Frontal cortex (tissue), 4 donors: ENCODE results near the gene ITGB6. TPM values are rescaled to one million over a fixed set of nuclear protein-coding genes. Genes with fewer than 3 reads are reported as not detected.

Experiments used
- DNase-seq, 2 donors: peaks; one replicate each; pipeline ENCODE4 v3.0.0; 2012; ENCODE audit warnings: low spot score in 2 of 2
- FAIRE-seq: peaks from 2 replicates; lab custom pipeline; 2012; peaks lifted over from hg19 to GRCh38; lab: Jason Lieb, UNC
- total RNA-seq: library from RNA; depleted of rRNA; stranded (reverse); fragments of >200 nt; gene quantifications from one replicate; pipeline ENCODE4 v1.2.3, GENCODE V29; 2014
- donor health status: control.
- donor health status: control.
- donor health status: control.

Gene ITGB6
- total RNA-seq, 1 donor from 2014 or later: under 0.01 TPM

DNA sequence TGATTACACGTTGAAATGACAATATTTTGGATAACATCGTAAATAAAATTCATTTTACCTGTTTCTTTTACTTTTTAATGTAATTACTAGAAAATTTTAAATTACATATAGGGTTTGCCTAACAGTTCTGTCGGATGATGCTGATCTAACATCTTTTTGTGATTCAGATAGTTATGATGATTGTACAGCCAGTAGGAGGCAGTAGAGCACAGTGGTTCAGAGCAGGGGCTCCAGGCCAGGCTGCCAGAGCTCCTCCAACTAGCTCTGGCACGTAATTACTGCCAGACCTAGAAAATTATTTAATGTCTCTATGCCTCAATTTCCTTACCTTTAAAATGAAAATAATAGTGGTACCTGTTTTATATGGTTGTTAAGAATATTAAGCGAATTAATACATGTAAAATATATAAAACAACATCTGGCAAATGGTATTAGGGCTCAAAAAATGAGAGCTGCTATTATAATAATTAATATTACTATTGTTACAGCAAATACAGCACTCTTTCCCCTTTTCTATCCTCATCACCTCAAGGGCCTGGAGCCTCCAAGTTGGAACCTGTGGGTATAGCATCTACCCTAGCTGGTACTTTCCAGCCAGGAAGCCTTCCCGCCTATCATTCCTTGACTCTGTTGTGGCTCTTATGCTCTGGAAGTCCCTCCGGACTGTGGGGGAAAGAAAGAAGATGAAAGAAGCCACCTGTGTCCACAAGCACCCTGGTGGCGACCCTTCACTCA lies 90.0 kb downstream of the ITGB6 start:
- DNase-seq (peak; percentile 20 to 41), FAIRE-seq (peak; percentile 77)

GRCh38 chr2:160109243-160109642 lies 90.8 kb downstream of the ITGB6 start:
- DNase-seq: no peak
- no peak for FAIRE-seq

GRCh38 chr2:160108646-160109045 lies 91.4 kb downstream of the ITGB6 start:
- DNase-seq (no peak), FAIRE-seq (no peak)

DNA sequence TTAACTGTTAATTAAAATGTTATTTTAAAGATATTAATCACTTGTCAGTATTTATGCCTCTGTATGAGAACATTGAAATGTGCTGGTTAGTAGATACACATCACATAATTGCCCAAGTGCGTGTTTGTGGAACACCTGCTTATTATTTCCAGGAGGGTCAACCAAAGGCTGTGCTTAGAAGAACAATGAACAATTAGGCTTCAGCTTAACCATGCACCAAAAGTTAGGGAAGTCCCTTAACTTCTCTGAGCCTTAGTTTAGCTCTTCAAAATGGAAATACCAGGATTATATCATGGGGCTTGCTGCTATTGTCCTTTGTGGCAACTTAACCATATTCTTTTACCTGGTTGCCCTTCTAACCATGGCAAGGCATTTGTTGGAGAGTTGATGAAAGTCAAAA lies 94.7 kb downstream of the ITGB6 start:
- DNase-seq: no peak
- no peak for FAIRE-seq

DNA sequence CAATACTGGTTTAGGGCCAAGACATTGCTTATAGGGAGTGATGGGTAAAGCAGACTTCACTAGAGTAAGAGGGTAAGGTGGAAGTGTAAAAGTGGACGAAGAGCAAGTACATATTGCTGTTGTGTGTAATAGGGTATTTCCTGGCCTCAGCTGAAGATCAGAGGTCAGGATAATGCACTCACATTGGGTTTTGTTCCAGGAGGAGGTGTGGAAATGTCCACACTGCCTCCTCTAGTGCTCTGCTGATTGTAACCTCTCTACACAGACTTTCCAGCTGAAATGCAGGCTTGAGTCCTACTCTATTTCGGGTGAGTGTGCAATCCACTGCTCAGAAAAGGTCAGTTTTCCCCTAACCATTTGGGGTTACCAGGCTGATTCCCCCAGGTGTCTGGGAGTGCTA lies 96.0 kb downstream of the ITGB6 start:
- no peak for DNase-seq
- FAIRE-seq: no peak

DNA sequence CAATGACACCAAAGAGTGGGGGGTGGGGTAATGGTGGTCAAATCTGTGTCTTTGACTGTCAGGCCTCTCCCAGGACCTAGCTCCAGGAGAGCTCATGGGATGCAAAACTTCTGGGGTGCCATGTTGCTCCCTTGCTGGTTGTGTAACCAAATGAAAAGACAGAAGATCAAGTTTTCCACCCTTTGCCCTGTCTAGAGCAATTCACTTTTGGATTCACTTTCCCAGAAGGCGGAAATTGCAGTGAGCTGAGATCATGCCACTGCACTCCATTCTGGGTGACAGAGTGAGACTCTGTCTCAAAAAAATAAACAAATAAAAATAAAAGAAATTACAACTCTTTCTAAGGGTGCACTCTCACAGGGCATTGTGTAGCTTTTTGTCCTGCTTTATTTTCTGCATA lies 102.7 kb downstream of the ITGB6 start:
- no peak for FAIRE-seq
- no peak for DNase-seq

DNA sequence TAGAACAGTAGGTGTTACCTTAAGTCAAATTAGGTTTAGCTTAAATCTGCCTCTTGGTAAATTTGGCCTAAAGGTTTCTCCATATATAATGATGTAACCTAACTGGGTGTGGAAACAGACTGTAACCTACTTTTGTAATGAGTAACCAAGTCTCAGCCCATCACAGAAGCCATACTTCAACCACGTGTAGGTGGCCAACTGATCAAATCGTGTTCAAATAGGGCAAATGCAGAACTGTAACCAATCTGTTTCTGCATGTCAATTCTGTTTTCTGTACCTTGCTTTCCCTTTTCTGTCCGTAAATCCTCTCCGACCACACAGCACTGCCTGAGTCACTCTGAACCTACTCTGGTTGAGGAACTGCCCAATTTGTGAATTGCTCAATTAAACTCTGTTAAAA lies 103.7 kb downstream of the ITGB6 start:
- no peak for FAIRE-seq
- DNase-seq: no peak

DNA sequence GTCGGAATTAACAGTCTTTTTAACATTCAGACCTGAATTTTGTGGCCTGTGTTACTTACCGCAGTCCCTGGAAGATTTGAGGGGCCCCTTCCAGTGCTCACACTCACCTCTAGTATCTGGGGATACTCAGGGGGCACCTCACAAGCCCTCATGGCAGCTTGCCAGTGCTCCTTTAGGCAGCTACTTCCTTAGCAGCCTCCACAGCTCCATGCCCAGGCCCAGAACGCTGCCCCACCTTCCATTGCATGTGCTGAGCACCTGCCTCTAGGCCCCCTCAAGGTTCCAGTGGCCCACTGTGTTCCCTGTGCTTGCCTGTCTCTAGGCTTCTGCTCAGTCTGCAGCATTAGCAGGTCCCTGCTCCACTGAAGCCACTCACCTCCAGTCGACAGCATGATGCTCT lies 107.6 kb downstream of the ITGB6 start:
- DNase-seq (no peak), FAIRE-seq (no peak)

- DNase-seq (no peak), FAIRE-seq (no peak)
These were observed 108.7 kb downstream of the ITGB6 start for GRCh38 chr2:160091381-160091780.

DNA sequence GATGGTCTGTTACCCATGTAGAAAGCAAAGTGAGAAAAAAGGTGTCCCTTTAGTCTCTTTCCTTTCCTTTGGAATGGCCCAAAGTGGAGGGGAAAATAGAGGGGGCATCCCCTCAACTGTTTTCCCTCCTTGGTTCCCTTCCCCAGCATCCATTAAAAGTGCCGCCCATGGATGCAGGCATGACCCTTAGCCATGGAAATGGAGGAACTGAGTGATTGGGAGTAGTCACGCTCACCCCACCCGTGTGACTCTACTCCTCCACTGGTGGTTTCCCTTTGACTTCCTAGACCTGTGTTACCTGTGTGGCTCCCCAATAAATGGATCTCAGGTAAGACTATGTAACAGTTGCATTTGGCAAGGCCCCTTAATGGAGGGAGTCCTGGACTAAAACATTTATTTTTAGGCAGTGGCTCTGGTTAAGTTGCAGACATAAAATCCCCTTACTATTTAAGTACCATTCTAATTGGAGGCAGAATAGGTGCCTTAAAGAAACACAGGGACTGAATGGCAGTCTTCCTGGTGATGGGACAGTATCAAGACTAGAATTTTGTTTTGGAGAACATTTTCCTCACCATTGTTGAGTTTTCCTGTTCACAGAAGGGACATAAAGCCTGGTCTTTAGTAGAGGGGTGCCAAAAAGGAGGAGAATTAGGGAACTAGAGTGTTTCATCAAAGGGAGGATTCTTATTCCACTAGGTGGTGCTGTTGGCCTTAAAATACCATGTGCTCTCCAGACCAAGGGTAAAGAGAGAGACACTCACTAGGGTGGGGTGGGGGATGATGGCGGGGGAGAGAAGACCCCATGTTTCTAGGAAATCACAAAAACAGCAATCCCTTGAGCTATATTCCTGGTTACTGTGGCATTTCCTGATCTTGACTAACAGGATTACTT lies 112.0 kb downstream of the ITGB6 start:
- DNase-seq (no peak), FAIRE-seq (no peak)

DNA sequence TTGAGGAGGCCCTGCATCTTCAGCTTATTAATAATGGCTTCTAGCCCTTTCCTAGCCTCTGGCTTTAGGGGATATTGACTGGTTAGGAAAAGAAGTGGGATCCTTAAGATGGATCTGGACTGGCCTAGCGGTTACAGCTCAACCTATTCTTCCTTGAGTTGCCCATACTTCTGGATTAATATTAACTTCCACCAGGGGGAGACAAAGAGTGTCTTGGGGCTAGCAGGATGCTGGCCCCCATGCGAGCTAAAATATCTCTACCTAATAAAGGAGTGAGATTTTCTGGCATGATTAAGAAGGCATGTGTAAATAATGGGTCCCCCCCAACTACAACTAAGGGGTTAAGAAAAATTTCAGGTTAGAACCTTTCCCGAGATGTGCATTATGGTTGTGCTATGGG lies 114.4 kb downstream of the ITGB6 start:
- DNase-seq: no peak
- no peak for FAIRE-seq

DNA sequence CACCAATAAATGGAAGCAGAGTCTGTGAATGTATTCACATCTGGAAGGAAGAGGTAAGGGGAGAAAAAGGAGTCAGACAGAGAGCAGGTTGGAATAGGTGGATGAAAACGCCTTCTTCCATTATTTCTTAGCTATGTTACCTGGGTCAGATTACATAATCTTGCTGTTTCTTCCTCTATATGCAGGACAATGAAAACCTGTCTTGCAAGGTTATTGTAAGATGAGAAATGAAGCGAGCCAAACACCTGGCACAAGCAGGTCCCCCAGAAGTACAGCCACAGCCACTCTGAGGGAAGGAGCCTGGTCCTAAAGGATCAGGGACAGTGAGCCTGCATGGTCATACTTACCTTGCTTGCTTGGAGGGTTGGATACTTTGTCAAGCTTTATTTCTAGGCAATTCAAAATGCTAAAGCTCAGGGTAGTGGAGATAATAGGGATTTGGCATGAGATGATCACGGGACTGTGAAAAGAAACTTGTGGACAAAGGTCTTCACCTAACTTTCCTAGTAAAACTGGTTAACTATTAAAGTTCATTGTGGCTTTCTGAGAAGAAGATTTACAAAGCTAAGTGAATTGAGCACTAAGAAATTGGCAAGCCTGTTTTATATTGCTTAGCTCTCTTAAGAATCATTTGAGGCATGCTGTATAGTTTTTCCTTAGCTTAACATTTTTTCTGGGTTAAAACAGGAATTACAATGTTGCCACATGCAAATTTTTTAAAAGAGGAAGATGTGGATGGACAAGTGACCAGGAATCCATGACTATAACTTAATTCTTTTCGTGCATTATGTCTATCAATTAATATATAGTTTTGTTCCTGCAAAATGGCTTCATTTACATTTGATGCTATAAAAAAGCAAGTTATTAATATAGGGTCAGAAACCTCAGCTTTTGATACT lies 121.9 kb downstream of the ITGB6 start:
- DNase-seq (no peak), FAIRE-seq (no peak)

DNA sequence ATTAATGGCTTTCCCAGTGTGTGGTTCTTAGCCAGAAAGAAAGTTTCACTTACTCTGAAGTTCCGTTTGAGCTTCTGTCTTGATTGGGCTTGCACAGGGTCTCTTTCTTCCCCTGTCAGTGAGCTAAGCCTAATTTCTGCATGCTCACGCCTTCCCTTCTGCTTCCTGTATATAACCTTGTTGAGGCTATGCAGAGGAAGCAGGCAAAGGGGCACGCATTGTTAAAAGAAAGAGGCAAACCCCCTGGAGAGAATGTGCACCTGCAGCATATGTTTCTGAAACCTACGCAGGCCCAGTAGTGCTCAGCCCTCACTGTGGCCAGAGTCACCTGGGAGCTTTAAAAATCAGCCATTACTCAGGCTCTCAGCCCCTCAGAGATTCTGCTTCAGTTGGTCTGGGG lies 123.2 kb downstream of the ITGB6 start:
- DNase-seq: no peak
- no peak for FAIRE-seq

DNA sequence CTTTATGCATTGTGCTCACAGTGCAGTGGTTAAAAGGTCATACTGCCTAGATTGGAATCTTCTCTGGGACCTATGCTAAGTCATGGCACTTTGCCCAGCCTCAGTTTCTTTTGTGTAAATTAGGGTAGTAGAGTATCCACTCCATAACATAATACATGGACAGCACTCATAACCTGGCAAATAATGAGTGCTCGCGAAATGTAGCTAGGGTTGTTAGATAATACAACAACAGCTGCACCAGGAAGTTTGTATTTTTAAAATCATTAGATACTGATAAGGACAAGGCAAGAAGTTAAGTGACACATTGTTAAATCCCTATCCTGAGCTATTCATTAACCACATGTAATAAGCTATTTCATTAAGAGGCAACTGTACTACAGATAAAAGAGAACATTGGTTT lies 123.8 kb downstream of the ITGB6 start:
- no peak for FAIRE-seq
- no peak for DNase-seq

DNA sequence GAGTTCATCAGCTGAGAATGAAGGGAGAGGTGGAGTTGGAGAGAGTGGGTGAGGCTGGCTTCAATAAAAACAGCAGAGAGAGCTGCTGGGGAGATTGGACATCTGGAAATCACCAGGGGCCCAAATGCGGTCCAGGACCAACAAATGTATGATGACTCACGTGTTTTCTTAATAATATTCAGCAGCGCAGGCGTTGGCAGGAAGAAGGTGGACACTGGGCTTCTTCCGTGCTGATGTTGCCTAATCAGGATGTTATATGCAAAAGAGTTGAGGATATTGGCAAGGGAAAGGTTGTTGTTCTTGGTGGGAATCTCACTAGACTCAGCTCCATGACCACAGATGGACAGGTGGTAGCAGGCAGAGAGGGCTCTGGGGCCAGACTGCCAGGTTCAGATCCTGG lies 124.9 kb downstream of the ITGB6 start:
- DNase-seq (no peak), FAIRE-seq (no peak)

GRCh38 chr2:160073284-160073888 lies 126.7 kb downstream of the ITGB6 start:
- FAIRE-seq (no peak), DNase-seq (no peak)

DNA sequence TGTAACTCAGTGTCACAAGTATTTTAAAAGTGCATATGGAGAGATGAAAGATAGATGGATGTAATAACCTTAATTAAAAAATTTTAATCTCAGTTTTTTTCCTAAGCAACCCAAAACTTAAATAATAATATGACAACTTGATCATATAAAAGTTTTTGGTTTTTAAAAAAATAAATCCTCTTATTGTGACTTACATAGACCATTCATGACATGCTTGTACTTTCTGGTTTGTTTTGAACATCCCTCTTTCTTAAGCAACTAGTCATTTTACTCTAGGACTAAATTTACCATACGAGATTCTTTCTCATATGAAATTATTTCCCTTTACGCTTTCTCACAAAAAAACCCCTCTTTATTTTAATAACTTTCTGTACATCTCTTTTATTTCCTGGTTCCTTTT lies 131.2 kb downstream of the ITGB6 start:
- DNase-seq: no peak
- FAIRE-seq: peak; percentile 84

DNA sequence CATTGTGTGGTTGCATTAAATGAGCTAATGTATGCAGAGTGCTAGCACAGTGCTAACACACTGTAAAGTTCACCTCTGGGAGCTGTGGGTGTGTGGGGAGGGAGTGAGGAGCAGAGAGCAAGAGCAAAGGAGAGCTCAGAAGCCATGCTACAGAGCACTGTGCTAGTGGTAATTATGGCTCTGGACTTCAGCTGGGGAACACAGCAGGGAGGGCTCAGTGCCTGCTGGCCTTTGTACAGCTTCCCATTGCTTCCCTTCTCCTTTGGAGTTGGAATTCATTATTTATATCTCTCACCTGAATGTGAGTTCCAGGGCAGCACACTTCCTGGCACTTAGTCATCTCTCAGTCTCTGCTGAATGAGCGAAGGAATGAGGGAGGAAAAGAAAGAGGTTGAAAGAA lies 135.2 kb downstream of the ITGB6 start:
- DNase-seq (no peak), FAIRE-seq (no peak)

DNA sequence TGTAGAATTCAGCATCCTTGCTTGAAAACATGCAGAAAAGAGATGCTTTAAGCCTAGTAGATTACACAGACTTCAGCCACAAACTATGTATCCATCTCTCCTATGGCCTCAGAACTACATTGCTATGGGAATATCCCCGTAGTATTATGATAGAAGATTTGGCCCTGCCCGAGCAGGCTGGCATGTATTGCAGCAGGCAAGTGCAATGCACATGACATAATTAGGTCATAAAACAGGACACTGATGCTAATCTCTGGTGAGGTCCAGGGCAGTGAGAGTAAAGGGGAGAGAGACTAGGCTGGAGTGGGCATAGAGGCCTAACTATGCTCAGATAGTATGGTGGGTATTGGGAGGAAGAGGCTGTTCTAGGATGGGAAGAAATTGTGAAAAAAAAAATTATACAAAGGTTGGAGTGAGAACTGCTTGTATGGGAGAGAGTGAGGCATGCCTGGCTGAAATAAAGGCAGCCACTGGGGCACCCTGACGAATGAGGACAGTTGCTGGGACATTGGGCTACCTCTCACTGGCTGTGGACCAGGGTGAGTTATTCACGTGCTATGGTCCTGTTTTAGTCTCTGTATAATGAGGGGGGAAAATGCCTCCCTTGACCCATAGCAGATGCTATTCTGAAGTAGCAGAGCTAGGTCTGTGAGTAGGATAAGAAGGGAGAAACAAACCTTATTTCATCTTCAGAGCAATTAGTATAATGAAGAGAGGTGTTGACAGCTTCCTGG lies 136.0 kb downstream of the ITGB6 start:
- no peak for DNase-seq
- no peak for FAIRE-seq
